ENCODE results near the gene TFDP2.

- TF ChIP-seq CTCF (tag by site-specific recombination; IDR thresholded peaks at IDR 0.05) (no peak), PATZ1 (tag by site-specific recombination; IDR thresholded peaks at IDR 0.05) (no peak), ZNF132 (tag by site-specific recombination; IDR thresholded peaks at IDR 0.05; ENCODE audit: borderline replicate concordance) (no peak), GLIS1 (tag by site-specific recombination; IDR thresholded peaks at IDR 0.05) (no peak), ZNF138 (tag by site-specific recombination; IDR thresholded peaks at IDR 0.05; ENCODE audit: borderline replicate concordance) (no peak)
Observed at GRCh38 chr3:142105991-142106390, 43.4 kb downstream of the TFDP2 start.
